Amygdala (tissue), 56 donors: ENCODE data around the gene PTPRN2.

Experiments used
- DNase-seq, 56 donors: peaks; one replicate each; lab custom pipeline; 2025; lab: John Stamatoyannopoulos, UW

PTPRN2 gene

GRCh38 chr7:157691586-157692459 is 895.8 kb downstream of the PTPRN2 start:
- DNase-seq = peak in 3 of 56 donors; percentile 29 to 49 (median 41)

DNA sequence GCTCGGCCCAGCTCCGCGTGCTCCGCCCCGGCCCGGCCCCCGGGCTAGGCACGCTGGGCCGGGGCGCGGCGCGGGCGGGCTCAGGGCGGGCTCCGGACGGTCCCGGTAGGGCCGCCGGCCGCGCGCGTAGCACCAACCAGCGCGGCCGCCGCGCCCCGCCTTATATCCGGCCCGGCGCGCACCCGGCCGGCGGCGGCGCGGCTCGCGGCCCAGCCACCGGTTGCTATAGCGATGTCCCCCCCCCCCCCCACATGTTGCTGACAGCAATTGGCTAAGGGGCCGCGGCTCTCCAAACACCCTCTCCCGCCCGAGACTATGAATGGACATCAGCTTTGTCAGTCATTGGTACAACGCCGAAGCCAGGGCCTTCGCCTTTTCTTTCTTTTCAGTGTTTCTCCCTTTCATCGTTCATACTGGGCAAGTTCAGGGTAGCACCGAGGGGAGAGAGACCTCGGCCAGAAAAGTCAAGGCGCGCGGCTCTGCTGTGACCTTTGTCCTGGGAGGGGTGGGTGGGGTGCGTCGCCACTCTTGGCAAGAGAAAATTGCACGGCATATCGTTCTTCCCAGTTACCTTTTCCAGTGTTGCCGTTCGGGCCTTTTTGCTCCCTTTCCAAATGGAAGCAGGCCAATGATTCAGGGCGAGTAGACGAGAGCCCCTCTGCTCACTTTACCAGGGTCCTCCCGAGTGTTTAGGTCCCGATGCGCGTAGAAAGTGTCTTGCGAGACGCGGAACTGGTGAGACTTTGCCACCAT is 896.6 kb downstream of the PTPRN2 start:
- peak in 52 of 56 donors; percentile 26 to 88 (median 66) for DNase-seq

- no peak for DNase-seq
Measured at GRCh38 chr7:157690058-157690832, 897.4 kb downstream of the PTPRN2 start.

DNA sequence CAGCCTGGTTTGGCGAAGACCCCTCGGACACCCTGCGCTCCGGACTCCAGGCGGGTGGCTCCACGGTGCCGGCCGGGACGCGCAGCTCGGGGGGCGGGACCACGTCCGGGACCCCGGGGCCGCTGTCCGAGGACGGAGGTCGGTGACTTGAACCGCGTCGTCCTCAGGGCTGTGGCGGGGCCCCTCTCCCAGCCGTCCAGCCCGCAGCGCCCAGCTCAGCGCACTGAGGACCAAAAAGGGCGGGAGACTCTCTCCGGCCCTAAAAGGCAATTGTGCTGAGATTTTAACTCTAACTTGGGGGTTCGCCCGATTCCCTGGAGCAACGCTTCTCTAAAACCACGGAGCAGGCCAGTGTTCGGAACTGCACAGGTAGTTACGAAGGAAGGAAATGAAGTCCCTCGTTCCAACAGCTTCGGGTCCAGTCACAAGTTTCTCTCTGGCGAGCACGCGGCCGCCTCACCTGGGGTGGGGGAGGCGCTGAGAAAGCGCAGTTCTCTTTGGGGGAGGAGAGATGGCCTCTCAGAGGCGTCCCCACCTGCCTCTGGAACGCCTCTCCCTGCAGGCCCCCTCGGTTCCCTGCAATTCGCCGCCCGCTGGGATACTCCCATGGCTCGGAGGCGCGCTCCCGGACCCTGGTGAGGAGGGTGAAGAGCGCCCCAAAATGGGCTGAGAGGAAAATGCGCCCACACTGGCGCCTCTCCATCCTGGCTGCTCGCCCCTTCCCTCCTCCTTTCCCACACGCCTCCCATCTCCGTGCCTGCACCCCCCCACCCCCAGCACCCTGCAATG is 898.2 kb downstream of the PTPRN2 start:
- DNase-seq = peak in 9 of 56 donors; percentile 20 to 48 (median 26)

DNA sequence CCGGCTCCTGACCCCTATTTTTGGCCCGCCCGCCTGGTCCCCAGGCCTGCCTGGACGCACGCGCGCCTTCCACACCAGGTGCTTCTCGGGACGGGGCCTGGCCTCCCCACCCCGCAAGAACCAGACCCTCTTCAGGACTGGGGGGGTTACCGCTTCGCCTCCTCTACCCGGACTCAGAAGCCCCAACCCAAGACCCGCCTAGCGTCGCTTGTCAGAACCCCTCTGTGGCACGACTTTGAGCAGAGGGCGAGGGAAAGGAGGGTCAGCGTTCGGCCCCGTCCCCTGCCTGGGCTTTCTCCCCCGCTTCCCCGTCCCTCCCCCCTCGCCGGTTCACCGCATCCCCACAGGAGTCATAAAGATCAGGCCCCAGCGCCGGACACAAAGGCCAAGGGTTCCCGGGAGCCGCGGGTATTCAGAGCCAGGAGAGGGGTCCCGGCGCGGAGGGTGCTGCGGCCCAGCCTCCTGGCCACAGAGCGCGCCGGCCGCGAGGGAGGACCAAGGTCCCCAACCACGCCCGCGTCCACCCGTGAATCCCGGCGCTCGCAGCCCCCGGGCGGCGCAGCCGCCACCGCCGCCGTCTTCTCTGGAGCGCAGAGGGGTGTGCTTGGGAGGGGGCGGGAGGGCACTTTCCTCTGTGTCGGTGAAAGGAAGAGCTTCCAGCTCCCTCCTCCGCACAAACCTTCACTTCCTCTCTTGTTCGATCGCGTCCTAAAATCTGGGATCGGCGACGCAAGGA is 898.9 kb downstream of the PTPRN2 start:
- DNase-seq = no peak

- DNase-seq = no peak
Measured at GRCh38 chr7:157687845-157688532, 899.6 kb downstream of the PTPRN2 start.

DNA sequence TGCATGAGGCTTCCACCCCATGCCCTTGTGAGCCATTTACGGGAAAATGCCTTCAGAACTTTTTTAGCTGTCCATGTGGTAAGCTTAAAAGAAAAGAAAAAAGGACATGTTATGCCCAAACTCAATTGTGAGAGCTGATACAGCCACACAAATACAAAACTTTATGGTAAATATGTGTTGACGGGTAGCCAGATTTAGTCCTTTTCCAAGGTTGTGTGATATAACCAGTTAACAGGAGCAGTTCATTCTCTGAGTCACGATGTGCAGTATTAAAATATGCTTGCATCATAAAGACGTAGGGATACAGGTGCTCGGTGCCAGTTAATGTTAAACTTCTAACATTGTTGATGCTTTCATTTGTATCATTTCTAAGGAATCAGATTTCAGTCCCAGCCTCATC is 900.5 kb downstream of the PTPRN2 start:
- DNase-seq = no peak

- DNase-seq = no peak
Measured at GRCh38 chr7:157686285-157686894, 901.2 kb downstream of the PTPRN2 start.

GRCh38 chr7:157685430-157686284 is 902.0 kb downstream of the PTPRN2 start:
- no peak for DNase-seq

DNA sequence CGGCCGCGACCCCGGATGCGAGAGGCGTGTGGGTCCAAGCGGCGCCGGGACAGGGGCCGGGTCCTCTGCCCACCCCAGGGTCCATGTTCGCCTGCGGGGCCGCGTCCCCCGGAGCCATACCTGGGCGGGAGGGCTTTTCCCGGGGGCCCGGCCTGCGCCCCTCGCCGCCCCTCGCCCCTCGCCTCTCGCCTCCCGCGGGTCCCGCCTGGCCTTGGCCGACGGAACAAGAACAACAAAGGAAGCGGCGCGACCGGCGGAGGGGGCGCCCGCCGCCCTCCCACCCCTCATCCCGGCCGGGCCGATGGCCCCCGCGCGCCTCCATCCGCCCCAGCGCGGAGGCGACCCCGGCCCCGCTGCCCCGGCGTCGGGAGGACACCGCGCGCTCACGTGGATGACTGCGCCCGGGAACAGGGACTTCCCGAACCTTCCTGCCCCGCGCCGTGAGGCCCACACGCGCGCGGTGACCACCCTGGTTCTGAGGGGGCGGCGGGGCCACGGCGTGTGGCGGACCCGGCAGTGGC is 902.7 kb downstream of the PTPRN2 start:
- DNase-seq = no peak

GRCh38 chr7:157684157-157684908 is 903.3 kb downstream of the PTPRN2 start:
- DNase-seq = peak in 1 of 56 donors; percentile 13

DNA sequence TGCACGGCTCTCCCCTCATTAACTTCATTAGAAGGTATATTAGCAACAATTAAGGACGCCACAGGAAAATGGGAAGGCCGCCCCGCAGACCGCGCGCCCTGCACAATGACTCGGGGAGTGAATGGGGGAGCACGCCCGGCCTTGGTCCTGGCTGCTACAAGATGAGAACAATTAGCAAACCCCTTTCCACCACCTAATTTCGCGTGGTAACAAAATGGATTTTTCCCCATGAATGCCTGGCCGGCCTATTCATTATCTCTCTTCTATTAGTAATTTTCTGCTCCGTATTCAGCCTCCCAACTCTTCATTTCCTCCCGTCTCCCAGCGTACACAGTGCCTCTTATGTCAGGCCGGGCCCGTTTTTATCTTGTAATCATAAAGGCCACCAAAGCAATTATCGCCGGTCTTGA is 903.9 kb downstream of the PTPRN2 start:
- DNase-seq = no peak

DNA sequence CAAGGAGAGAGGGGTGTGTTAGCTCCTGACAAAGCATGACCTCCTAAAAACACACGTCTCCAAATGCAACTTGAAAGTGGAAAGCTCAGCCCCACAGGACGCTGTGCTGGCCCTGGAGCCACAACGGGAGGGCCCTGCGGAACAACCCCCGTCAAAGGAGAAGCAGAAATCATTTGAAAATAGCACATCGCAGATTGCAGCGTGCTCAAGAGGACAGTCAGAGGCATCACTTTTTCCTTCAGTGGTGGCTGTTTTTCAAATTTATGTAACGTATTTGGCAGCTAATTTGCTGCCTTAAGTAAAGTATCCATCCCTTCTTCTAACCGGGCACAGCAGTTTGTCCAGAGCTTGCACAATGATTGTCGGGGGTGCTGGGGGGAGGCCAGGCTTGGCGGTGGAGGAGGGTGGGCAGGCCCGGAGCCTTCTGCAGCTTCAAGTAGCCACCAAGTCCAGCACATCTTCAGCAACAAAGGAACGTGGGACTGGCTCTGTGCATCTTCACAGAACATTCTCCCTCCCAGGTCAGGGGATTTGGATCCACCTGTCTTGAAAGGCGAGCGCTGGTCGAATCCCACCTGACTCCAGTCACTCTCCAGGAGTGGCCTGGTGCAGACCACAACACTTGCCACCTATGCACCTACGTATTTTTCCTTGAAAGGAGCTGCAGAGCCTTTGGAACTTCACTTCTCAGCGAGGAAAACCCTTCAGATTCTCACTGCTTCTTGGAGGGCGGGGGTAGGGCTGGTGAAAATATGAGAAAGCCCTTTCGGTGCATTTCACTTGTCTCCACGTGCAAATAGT is 904.5 kb downstream of the PTPRN2 start:
- no peak for DNase-seq

GRCh38 chr7:157682064-157682945 is 905.3 kb downstream of the PTPRN2 start:
- DNase-seq = no peak
